ENCODE measurements around the gene GLYATL1B.

DNA sequence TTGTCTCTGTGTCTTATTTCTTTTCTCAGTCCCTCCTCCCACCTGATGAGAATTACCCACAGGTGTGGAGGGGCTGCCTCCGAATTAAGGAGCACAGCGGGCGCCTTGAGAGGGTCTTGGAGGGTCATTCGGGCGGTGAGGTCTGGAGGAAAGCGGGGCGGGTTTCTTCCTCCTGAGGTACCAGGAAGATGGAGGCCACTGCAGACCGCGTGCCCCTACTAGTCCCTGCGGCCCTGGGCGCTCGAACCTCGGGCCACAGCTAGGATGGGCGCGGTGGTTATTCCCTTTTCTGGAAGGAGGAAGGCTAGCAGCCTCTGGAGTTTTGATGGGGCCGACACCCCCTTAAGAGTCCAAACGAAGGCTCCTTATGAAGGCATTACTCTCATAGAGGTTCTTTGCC is 51.1 kb downstream of the GLYATL1B start:
- TF ChIP-seq, protein P1, sequence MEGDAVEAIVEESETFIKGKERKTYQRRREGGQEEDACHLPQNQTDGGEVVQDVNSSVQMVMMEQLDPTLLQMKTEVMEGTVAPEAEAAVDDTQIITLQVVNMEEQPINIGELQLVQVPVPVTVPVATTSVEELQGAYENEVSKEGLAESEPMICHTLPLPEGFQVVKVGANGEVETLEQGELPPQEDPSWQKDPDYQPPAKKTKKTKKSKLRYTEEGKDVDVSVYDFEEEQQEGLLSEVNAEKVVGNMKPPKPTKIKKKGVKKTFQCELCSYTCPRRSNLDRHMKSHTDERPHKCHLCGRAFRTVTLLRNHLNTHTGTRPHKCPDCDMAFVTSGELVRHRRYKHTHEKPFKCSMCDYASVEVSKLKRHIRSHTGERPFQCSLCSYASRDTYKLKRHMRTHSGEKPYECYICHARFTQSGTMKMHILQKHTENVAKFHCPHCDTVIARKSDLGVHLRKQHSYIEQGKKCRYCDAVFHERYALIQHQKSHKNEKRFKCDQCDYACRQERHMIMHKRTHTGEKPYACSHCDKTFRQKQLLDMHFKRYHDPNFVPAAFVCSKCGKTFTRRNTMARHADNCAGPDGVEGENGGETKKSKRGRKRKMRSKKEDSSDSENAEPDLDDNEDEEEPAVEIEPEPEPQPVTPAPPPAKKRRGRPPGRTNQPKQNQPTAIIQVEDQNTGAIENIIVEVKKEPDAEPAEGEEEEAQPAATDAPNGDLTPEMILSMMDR (IDR thresholded peaks at IDR 0.05) = no peak
- TF ChIP-seq POLR2AphosphoS5 (IDR thresholded peaks at IDR 0.05) = no peak
- TF ChIP-seq POLR2A (IDR thresholded peaks at IDR 0.05) = no peak

All from prostate gland (tissue), 2 donors.